GM23248 (cell line): Measurements from ENCODE around the gene P2RX4.

Experiments
- EZH2 ChIP-seq: fragments of 200-600 bp; sonication (generic); IDR thresholded peaks from 2 replicates; pipeline ENCODE4 v1.6.1; 2018; ENCODE audit warnings: antibody characterized with exemption, mild to moderate bottlenecking; ENCODE audit not compliant: insufficient read depth, poor library complexity, severe bottlenecking
- EZH2phosphoT487 ChIP-seq: fragments of 200-600 bp; sonication (generic); IDR thresholded peaks from 2 replicates; pipeline ENCODE4 v1.6.1; 2018; ENCODE audit warnings: antibody characterized with exemption, moderate library complexity, mild to moderate bottlenecking, low read depth; ENCODE audit not compliant: insufficient read depth

DNA sequence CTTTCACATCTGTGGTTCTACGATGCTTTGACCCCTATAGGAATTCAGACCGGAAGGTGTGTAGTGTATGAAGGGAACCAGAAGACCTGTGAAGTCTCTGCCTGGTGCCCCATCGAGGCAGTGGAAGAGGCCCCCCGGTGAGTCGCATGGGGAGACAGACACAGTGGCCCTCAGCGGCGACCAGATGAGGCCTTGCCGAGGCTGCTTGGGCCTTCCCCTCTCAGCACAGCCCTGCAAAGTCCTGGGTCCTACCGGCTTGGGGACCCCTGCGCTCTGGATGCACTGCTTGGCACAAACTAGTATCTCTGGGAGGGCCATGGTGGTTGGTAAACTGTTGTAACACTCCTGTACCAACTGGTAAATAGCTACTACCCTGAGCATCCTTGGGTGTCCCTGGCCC lies 47.5 kb upstream of the P2RX4 start:
- TF ChIP-seq EZH2 (no peak), EZH2phosphoT487 (no peak)
